NCI-H2171 (cell line): Measurements from ENCODE around the gene SPATA19.

Experiments
- DNase-seq: peaks from one replicate; lab custom pipeline; 2025; lab: John Stamatoyannopoulos, UW

Gene SPATA19

DNA sequence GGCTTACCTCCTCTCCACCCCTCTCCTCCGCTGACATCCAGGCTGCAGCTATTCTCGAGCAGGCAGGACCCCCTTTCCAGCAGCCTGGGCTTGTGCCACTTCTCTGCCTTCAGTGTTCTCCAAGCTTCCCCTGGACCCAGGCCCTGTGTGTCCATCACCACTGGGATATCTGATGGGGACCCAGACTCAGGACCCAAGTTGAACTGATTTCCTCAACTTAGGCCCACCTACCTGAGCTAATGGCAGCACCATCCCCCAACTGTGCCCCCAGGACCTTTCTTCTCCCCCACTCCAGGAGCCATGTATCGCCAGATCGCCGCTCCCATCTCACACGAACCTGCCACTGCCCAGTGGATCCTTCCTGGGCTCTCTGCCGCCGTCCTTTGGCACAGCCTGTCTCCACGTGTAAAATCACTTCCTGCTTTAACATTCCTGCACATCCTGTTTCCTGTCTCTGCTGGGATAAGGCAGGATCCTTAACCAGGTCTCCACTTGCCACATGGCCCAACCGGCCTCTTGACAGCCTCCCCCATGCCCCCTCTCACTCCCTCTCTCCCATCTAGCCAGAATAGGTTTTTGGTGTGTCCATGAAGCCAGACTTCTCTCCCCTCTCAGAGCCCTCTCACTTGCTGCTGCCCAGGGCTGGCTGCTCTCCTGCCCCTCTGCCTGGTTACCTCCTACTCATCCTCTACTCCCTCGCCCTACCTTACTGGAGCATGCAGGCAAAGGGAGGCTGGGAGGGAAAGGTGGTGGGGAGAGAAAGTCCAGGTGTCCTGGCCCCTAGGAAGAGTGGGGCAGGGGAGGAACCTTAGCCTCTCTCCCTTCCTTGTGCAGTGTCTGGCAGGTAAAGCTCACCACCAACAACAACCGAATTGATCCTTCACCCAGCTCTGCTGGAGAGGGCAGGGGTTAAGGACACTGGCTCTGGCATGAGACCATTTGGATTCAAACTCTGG is 9.4 kb downstream of the SPATA19 start:
- no peak for DNase-seq

DNA sequence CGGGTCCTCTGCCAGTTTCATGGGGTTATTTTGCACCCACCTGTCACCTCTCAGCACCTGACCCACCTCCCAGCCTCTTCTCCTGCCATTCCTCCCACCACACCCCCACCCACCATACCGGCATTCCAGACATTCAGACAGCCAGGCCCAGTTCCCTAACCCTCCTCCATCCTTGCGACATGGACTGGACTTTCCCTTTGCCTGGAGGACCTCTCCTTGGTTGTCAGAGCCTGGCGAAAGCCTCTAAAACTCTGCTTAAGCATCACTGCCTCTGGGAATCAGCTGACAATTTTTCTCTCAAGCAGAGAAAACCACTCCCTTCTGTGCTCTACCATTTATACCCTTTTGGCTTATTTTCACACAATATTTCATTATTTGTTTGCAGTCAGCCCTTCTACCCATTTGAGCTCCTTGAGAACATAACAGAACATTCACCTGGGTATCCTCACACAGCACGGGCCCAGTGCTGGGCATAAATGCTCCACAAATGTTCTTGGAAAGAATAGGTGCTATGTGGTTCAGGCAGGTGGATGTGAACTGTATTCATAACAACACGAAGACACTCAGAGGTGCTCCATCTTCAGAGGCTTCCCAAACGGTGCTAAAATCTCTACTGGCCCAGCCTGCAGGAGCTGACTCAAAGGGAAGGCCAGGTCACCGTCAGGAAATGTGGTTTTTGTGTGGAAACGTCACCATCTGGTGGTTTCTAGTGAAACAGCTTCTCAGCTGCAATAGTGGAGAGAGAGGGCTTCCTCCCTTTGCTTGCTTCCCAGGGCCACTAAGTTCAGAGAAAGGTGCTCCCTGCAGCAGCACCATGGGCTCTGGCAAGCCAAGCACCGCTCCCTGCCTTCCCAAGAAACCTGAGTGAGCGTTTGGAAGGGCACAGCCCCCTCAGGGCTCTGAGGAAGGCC is 10.4 kb downstream of the SPATA19 start:
- peak; percentile 27 for DNase-seq

DNA sequence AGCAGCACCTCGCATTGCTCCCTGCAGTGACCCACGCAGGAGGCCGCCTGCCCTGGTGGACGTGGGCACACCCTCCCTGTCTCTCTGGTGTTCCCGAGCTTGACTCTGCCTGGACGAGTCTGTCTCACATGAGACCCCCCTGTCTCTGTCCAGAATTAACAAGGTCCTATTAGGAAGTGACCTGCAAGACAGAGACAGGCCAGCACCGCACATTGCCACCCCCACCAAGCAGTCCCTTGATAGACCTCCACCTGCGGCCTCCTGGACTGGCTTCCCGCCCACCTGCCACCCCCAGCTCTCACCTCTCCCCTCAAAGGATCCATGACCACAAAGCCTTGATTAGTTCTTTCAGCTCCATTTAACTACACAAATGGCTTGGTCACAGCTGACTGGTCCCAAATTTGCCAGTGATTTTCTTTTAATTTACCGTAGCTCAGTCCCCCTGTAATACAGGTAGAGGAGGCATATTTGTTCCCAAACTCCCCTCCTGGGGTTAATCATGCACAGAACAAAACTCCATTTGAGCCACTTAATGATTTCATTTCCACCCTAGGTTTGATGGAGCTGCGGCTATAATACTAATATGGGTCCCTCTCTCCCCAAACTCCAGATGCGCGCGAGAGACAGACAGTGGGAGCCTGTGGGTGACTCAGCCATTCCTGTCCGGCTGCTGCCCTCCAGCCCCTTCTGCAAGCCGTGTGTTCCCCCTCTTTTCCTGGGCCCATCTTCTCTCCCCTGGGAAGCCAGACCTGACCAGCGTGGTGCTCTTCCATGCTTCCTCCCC is 11.2 kb downstream of the SPATA19 start:
- no peak for DNase-seq

DNA sequence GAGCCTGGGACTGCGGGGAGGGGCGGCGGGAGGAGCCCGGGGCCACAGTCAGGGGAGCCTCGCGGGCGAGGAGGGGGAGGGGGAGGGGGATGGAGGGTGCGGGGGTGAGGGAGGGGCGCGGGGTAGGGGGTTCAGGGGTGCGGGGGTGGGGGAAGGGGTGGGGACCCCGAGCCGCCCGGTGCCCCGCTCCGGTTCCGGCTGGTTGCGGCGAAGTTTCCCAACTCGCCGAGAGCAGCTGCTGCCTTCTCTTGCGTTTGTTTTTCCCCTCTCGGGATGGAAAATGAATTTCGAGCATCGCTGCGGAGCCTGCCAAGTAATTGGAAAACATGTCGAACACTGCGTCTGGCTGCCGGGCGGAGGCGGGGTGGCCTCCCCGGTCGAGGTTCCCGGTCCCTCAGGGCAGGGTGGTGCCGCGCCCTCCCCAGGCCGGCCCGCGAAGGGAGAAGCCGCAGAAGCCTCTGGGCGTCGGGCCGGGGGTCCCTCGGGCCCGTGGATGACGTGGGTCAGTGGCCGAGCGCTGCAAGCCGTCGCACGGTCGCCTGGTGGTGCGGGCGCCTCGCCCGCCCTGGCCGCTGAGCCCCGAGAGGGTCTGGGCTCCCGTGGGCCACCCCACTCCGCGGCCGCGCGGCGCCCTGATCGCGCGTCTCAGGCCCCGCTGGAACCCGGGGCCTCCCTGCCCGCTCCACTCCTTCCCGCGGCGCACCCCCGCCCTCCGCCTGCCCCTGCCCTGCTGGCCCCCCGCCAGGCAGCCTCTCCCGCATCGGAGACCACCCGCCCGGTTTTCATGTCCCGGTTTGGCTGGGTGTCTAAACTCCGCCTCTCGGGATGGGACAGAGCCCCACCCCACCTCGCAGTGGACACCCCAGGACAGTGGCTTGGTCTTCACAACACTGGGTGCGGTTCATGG is 12.1 kb downstream of the SPATA19 start:
- peak; percentile 20 for DNase-seq

DNA sequence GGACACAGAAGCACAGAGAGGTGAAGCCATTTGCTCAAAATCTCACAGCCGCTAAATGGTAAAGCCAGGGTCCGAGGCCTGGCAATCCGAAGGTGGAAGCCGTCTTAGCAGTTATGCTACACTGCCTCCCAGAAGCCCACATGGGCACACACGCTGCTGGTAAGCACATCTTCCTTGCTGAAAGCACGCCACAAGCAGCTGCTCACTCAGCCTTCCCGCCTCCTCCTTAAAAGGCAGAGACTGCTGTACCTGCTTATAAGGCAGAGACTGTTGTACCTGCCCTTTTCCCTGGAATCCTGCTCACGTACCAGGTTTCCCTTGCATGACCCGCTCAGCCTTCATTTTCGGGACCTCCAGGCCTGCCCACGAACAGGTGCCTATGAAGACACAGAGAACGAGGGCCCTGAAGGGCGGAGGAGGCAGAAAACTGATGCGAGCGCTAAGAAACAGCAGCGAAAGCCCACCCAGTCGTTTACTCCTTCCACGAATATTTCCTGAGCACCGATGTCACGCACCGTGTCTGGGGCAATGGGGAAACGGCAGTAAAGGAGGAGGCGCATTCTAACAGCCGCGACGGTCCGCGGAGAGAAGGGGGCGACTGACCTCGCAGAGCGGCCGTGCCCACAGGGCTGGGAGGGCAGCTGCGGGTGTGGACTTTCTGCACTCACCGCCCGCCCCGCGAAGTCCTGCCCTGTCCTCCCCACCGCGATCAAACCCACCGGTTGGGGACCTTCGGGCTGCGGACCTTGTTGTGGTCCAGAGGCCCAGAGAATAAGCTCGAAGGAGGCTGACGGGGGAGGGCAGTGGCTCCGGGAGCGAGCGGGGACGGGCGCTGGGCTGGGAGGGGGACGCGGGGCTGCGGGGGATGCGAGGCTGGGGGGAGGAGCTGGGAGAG is 13.0 kb downstream of the SPATA19 start:
- DNase-seq = no peak

DNA sequence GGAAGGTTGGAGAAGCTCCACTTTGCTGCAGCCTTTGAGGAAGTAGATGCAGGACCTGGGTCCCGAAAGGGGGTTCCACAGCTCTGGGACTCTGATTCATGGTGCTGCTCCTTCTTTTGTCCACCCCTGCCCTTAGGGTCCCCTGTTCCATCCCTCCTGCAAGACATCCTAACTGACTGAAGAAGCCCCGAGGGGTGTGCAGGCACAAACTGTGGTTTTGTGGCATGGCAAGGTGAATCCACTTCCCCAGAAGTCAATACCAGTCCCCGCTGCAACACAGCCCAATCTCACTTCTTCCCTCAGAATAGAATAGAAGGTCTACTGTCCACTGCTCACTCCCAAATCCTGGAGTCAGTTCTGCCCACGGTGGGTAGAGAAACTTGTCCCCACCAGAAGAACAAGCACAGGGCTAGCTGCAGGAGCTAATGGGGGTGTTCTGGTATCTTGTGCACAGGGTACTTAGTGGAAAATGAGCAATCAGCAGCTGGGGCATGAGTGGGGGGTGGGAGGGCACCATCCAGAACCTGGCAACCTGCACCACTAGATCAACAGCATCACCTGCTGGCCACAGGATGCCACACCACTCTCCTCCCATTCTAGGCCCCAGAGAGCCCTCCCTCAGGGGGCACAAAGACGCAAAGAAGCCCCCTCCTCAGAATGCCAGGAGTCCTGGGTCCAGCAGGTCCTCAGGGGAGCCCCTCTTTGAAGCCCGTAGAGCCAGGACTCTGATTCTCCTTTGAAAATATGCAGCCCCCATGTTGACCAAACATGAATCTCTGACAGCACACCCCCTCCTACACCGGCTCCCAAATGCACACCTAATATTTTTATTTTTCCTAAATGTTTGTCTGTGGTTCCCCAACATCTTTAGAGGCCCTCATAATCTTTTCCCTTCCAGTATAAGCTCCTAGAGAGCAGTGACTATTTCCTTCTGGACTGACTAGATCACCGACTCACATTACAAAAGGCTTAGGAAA is 14.1 kb downstream of the SPATA19 start:
- DNase-seq = no peak

DNA sequence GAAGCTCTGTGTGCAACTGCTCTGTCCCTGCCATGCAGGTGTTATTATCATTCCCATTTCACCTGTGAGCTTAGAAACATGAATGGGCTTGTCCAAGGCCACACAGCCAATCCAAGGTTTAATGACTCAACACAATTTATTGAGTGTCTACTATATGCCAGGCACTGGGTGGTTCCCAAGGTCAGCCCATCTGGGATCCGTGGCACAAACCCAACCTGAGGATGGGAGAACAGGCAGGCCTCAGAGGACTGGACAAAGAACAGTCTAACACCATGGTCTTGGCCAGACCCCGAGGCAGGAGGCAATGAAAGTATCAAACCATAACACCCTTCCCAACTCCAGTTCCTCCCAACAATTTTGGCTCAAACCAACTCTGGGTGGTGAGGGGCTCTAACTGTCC is 15.7 kb downstream of the SPATA19 start:
- no peak for DNase-seq

DNA sequence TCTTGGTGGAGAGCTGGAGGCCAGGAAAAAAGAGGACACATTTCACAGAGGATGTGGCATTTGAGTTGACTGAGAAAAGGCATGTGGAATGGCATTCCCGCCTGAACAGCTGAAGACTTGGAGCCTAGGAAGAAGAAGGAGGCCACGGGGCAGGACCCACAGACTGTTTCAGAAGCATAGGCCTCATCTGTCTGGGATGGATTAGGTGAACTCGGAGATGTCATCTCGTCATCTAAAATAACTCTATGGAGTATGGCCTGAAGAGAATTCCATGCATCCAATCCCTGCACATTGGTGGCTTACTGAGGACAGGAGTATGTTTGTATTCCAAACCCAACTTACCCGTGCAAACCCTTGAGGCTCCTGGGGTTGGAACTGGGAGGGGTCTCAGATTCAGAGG is 16.4 kb downstream of the SPATA19 start:
- DNase-seq = no peak

DNA sequence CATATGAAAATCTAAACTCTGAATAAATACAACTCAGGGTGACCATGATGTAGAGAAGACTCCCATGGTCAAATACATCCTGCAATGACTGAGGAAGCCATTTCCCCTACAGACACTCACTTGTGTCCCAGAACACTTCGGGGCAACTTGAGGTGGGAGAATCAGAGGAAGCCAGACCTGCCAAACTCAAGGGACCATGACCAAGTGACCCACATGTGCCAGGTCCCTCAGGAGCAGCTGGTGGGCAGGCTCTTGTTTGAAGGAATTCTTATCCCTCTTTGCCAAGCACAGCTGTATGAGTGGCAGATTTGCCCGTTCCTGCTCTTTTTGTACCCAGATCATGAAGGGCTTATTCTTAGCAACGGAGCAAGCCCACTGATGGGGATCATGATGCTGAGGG is 17.8 kb downstream of the SPATA19 start:
- no peak for DNase-seq

DNA sequence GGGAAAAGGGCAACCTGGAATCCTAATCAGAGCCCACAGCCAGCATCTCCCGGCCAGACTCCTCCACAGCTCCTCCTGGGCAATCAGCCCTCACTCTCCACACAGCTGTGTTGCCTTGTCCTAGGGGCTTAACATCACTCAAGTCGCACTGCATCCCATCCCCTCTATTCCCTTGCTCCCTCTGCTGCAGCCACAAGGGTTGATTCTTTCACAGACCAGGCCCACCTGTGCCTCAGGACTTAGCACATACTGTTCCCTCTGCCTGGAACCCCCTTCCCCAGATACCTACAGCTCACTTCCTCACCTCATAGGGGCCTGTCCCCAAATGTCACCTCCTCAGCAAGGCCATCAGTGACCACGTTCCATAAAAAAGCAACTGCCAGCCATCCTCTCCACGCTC is 18.4 kb downstream of the SPATA19 start:
- no peak for DNase-seq

DNA sequence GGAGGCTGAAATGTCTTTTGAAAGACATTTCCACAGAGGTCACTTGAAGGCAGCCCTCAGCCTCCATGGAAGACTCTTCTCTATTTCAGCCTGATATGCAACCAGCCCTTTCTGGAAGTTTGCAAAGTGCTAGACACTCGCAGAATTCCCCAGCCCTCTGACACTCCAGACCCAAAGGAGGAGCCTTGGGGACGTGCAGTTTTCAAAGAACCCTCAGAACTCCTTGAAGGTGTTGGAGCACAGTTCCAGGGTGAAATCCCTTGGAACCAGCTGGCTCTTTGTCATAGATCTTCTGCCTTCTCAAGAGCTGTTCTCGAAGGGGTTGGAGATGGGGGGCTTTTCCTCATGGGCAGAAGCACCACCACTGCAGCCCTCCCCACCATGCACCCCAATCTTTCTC is 19.6 kb downstream of the SPATA19 start:
- DNase-seq = no peak

DNA sequence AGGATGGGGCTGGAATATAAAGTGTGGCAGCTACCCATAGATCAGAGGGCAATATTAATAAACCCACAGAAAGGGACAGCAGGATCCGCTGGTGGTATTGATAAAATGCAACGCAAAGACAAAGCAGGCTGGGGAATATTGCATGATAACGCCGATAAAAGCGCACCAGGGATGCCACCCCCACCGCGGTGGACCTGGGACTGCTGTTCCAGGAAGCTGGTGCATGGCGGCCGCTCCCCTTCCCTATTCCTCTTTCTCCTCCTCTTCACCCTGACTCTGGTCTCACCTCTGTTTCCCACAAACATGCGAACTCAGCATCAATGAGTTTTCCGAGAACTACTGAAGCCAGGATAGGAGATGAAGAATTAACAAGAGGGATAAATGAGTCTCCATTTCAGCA is 20.2 kb downstream of the SPATA19 start:
- DNase-seq = no peak

DNA sequence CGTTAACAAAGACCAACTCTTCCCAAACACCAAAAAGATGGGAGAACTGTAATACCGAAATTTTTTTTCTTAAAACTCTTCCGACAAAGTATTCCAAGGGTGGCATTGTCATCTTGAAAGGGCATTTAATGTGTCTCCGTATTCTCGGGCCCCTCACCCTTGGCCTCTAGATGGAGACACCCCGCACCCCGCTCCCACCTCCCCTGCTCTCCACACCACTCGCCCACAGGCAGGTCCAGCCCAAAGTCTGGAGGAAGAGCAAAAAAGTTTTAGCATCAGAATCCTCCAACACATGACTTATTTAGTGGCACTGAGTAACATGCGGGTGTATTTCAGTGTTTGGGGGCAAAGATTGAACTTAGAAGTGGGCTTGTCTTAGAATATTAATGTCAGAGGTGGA is 20.7 kb downstream of the SPATA19 start:
- DNase-seq = no peak

DNA sequence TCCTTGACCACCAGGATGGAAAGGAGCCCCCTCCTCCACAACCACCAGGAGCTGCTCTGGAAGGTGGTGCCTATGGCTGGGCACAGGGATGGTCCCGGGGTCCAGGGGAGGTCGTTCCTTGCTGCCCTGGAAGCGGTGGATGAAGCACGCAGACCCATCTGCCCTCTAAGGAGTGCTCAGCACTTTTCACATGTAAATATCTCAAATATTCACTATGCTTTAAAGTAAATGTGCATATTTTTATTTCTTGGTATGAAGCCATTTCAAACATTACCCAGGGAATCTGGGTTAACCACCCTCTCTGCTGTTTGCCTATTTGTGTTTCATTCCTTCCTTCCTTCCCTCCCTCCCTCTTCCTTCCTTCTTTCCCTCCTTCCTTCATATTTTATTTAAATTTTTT is 21.7 kb downstream of the SPATA19 start:
- no peak for DNase-seq

DNA sequence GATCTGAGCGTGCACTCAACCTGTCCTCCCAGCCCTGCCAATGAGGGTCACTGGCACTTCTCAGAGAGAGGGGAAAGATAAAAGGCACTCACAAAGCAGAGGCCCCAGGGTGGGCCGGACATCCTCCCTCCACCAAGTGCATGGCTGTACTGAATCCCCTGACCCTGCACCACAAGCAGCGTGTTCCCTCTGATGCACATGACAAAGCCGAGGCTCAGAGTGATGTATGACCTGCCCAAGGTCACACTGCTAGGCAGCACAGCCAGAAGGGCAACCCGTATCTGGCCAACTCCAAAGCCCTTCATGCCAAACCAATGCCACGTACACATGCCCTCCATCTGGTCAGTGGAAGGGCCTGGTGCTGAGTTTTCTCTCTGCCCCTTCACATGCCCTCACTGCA is 22.1 kb downstream of the SPATA19 start:
- no peak for DNase-seq

DNA sequence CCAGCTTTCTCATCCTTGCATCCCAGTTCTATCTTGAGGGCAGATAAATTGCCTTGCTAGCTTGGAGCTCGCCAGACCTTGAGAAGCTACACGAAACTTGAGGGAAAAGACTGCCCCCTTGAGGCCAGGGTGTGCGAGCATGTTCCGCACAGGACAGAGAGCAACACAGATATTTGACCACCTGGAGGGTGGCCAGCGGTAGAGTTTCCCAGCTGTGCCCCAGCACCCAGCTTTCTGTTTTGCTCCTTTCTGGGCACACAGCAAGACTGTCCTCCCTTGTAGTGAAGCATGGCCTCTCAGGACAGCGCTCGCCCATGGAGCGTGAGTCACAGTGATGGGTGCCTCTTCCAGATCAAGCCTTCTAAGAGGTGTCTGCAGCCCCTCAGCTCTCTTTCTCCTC is 23.5 kb downstream of the SPATA19 start:
- DNase-seq = no peak

DNA sequence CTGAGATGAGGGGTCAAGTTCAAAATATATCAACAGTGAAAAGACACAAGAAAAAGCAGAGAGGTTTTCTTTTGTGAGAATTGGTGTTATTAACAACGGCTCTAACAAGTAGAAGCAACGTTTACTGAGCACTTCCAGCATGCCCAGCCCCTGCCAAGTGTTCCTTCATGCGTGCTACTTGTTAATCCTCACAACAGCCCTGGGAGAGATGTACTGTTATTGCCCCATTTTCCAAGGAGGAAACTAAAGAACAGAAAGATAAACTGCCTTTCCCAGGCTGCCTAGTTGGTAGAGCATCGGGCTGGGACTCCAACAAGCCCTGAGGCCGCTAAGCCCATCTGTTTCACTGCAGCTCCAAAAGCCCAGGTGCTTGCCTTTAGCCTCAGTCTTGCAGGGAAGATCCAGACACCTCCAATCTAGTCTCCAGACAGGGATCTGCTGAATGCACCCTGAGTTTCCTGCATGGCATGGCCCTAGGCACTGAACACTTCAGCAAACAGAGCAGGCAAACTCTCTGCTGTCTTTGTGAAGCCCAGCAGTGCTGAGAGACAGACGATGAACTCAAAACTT is 25.5 kb downstream of the SPATA19 start:
- no peak for DNase-seq

DNA sequence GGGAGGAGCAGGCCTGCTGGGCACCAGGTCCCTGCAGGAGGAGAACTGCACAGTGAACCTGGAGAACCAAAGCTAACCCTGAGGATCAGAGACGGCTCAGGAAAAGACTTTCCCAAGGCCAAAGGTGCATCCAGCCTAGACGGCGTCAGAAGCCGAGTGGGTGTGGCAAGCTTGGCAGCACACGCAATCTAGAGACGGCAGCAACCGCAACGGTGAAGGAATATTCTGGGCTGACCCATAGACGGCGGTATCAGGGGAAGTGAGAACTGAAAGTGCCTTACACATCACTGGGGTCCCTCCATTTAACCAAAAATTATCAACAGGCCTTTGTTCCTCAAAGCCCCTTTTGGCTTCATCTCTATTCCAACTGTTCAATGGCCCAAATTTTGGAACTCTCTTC is 26.2 kb downstream of the SPATA19 start:
- no peak for DNase-seq

DNA sequence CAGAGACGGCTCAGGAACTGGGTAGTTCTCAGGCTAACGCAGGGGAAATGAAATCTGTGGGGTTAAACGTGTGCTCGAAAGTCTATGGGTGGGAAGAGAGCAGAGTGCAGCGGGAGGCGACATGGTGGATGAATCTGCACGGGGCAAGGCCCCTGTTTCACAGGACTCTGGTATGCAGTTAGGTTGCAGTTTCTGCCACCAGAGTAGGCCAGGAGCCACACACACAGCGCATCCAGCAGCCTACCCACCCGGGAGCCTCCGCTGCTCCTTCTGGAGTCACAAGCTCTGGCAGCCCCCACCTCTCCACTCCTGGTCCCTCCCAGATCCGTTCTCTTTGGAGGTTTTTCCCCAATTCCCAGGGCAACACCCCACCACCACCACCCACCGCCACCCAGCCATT is 27.0 kb downstream of the SPATA19 start:
- DNase-seq = no peak
